Activated CD4-positive, alpha-beta memory T cell treated with anti-CD3 and anti-CD28 coated beads for 36 hours (primary cell): ENCODE measurements around the gene GAPDH. TPM values are rescaled to one million over a fixed set of nuclear protein-coding genes. Genes with fewer than 3 reads are reported as not detected.
"Not testable (repeated sequence)": the region's sequence is repeated elsewhere in the genome, so short reads cannot be mapped to it uniquely, and the experiment has no call there.

Experiments used
- CTCF ChIA-PET: fragments of 350-600 bp; sonication (Branson Sonifier 250); formaldehyde crosslinking; loops from one replicate; lab custom pipeline; 2021; ENCODE audit warnings: antibody characterized with exemption, inconsistent platforms; lab: Charles Lee
- POLR2A ChIA-PET: fragments of 350-600 bp; sonication (Branson Sonifier 250); formaldehyde crosslinking; loops from one replicate; lab custom pipeline; 2021; ENCODE audit warnings: antibody characterized with exemption; lab: Charles Lee
- DNase-seq: peaks from one replicate; pipeline ENCODE4 v3.0.0-alpha.2; 2020
- H3K27ac Mint-ChIP-seq: one replicate; pipeline ENCODE4 v1.8.0; 2021; ENCODE audit warnings: mixed read lengths
- H3K27me3 Mint-ChIP-seq: one replicate; pipeline ENCODE4 v1.8.0; 2021; ENCODE audit warnings: mixed read lengths
- H3K36me3 Mint-ChIP-seq: one replicate; pipeline ENCODE4 v1.8.0; 2021; ENCODE audit warnings: mixed read lengths
- H3K4me1 Mint-ChIP-seq: one replicate; pipeline ENCODE4 v1.8.0; 2021; ENCODE audit warnings: low read depth, mixed read lengths
- H3K4me3 Mint-ChIP-seq: one replicate; pipeline ENCODE4 v1.8.0; 2021; ENCODE audit warnings: mild to moderate bottlenecking, mixed read lengths
- H3K9me3 Mint-ChIP-seq: one replicate; pipeline ENCODE4 v1.8.0; 2021; ENCODE audit warnings: mixed read lengths
- intact Hi-C: fragments of 100-400 bp; cut with micrococcal nuclease; formaldehyde crosslinking; loops from one replicate; pipeline ENCODE4 v1.15.1; 2023
- total RNA-seq, 2 experiments: library from RNA; stranded (reverse); gene quantifications; one replicate each; pipeline ENCODE4 v1.2.3, GENCODE V29; 2021

The GAPDH gene
- total RNA-seq, 2 experiments from 2014 or later = 5,823 to 5,836 TPM

- peak overlapping the region; percentile 100 for H3K27ac Mint-ChIP-seq
- H3K27me3 Mint-ChIP-seq, H3K9me3 Mint-ChIP-seq: not testable (repeated sequence)
- peak overlapping the region; percentile 96 for H3K4me3 Mint-ChIP-seq
- ChIA-PET POLR2A (interaction anchor here (0.6 to 6.3 kb wide), 12 partner anchors 10 to 335 kb away, joined by 3 to 54 read pairs (median 7); partner anchors contain the start of genes IFFO1, MRPL51, SPSB2 and VAMP1), CTCF (interaction anchor here (0.6 to 4.2 kb wide), 28 partner anchors 9 to 204 kb away, joined by 3 to 61 read pairs (median 4); partner anchors contain the start of genes CD27, IFFO1, MRPL51 and NOP2)
- peak; percentile 90 for DNase-seq
- H3K36me3 Mint-ChIP-seq = peaks cover 51% of the 10 kb centered on the region
- intact Hi-C loops = loop anchor here (1.0 kb wide), 1 partner anchor 114 kb away; no protein-coding TSS in a partner anchor
- H3K4me1 Mint-ChIP-seq = peaks cover 61% of the 10 kb centered on the region
Observed at GRCh38 chr12:6537580-6538419, 3.5 kb downstream of the GAPDH start.

- Mint-ChIP-seq H3K4me1 (peaks cover 58% of the 10 kb centered on the region), H3K27ac (peak overlapping the region; percentile 100), H3K36me3 (peaks cover 47% of the 10 kb centered on the region), H3K27me3 (no peaks in the 10 kb centered on the region), H3K9me3 (no peaks in the 10 kb centered on the region), H3K4me3 (peak overlapping the region; percentile 96)
- DNase-seq = no peak
- ChIA-PET POLR2A (interaction anchor here (0.6 to 6.3 kb wide), 16 partner anchors 11 to 151 kb away, joined by 3 to 54 read pairs (median 4); partner anchors contain the start of genes IFFO1, MRPL51, VAMP1 and ZNF384), CTCF (interaction anchor here (0.8 to 4.2 kb wide), 21 partner anchors 10 to 205 kb away, joined by 3 to 61 read pairs (median 4); partner anchors contain the start of genes IFFO1, MRPL51 and VAMP1)
- intact Hi-C loops = loop anchor here (1.0 kb wide), 1 partner anchor 115 kb away; no protein-coding TSS in a partner anchor
Observed at GRCh38 chr12:6538420-6539313, 4.3 kb downstream of the GAPDH start.

GRCh38 chr12:6539314-6539682 is 5.0 kb downstream of the GAPDH start:
- H3K4me3 Mint-ChIP-seq = no peak overlapping the region
- peaks cover 58% of the 10 kb centered on the region for H3K4me1 Mint-ChIP-seq
- no peaks in the 10 kb centered on the region for H3K9me3 Mint-ChIP-seq
- no peak for DNase-seq
- H3K27me3 Mint-ChIP-seq = no peaks in the 10 kb centered on the region
- no peak overlapping the region for H3K27ac Mint-ChIP-seq
- ChIA-PET CTCF (interaction anchor here (0.8 to 4.2 kb wide), 12 partner anchors 11 to 146 kb away, joined by 3 to 61 read pairs (median 4); partner anchors contain the start of genes IFFO1 and MRPL51), POLR2A (interaction anchor here (0.7 to 6.3 kb wide), 15 partner anchors 11 to 145 kb away, joined by 3 to 54 read pairs (median 4); partner anchors contain the start of genes IFFO1 and MRPL51)
- peaks cover 43% of the 10 kb centered on the region for H3K36me3 Mint-ChIP-seq
- intact Hi-C loops = no loop called here

GRCh38 chr12:6539707-6540134 is 5.4 kb downstream of the GAPDH start:
- peak overlapping the region; percentile 51 for H3K4me3 Mint-ChIP-seq
- intact Hi-C loops = loop anchor here (1.0 to 5.0 kb wide), 2 partner anchors 15 to 462 kb away; no protein-coding TSS in a partner anchor
- peaks cover 58% of the 10 kb centered on the region for H3K4me1 Mint-ChIP-seq
- DNase-seq = no peak
- peaks cover 43% of the 10 kb centered on the region for H3K36me3 Mint-ChIP-seq
- no peak overlapping the region for H3K27ac Mint-ChIP-seq
- H3K9me3 Mint-ChIP-seq = no peaks in the 10 kb centered on the region
- no peaks in the 10 kb centered on the region for H3K27me3 Mint-ChIP-seq
- ChIA-PET CTCF (interaction anchor here (1.0 to 4.2 kb wide), 10 partner anchors 10 to 146 kb away, joined by 3 to 61 read pairs (median 4); partner anchors contain the start of genes IFFO1 and MRPL51), POLR2A (interaction anchor here (0.8 to 6.3 kb wide), 14 partner anchors 12 to 145 kb away, joined by 3 to 54 read pairs (median 4); partner anchors contain the start of genes IFFO1 and NOP2)

DNA sequence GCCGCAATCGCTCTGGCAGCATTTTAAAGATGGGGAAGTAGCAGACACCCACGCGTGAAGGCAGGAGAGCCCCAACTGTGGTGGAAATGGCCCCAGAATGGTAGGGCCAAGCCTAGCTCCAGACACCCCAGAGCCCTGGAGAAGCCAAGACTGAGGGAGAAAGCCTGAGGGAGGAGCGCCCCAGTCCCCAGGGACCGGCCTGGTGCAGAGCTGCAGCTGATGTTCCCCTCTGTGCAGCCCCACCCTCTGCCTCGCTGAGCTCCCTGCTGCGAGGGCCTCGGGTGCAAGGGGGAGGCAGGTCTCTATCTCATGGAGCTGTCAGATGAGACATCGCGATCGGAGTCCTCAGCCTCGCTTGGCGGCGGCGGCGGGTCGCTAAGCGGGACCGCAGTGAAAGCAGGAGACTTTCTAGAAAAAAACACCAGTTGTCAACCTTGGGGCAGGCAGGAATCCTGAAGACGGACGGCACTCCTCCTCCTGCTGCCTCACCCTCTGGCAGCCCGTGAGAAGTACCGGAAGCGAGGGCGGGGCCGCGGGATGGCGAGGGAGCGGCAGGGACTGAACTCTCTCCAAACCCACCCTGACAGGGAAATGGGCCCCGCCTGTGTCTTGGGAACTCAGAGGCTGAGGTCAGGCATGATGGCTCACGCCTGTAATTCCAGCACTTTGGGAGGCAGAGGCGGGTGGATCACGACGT is 6.0 kb downstream of the GAPDH start:
- Mint-ChIP-seq H3K36me3 (peaks cover 37% of the 10 kb centered on the region), H3K27ac (peak overlapping the region; percentile 81), H3K4me3 (peak overlapping the region; percentile 51), H3K27me3 (no peaks in the 10 kb centered on the region), H3K4me1 (peaks cover 58% of the 10 kb centered on the region), H3K9me3 (no peaks in the 10 kb centered on the region)
- POLR2A ChIA-PET = interaction anchor here (0.9 to 6.3 kb wide), 12 partner anchors 9 to 144 kb away, joined by 3 to 54 read pairs (median 6); partner anchors contain the start of genes IFFO1 and NOP2
- intact Hi-C loops = loop anchor here (1.0 to 5.0 kb wide), 2 partner anchors 14 to 463 kb away; no protein-coding TSS in a partner anchor
- CTCF ChIA-PET = interaction anchor here (1.0 to 4.2 kb wide), 10 partner anchors 10 to 145 kb away, joined by 3 to 61 read pairs (median 4); partner anchors contain the start of genes IFFO1 and MRPL51
- DNase-seq = peak; percentile 73

DNA sequence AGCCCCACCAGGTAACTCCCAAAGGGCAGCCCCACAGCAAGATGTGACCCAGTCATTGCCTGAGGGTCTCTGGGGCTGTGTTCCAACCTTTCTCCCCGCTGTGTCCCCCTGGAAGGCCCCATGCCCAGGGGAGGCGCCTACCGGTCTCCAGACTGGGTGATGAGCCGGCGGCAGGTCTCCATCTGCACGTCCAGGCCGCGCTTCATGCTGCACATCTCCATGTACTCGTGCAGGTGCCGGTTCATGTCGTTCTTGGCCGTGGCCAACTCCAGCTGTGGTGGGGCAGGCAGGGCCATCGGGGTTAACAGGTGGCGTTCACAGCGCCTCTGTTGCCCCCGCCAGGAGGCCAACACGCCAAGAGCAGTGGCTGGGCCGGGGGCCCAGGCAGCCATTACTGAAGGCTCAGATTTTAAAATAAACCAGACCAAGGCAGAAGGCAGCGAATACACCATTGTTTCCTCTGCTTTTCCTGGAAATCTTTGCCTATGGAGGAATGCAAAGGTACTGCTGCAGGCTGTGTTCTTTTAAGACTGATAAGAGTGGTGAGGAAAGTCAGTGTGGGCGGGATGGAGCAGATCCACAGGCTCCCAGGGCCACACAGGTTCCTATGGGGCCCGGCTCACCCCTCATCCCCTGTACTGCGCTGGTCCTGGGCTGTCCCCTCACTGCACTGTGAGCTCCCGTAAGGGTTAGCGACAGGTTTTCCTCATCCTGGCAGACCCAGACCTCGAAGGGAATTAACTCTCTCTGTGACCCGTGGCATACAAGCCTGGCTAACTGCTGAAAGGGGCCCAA is 7.3 kb downstream of the GAPDH start:
- Mint-ChIP-seq H3K27ac (no peak overlapping the region), H3K4me1 (peaks cover 52% of the 10 kb centered on the region), H3K27me3 (no peaks in the 10 kb centered on the region), H3K36me3 (peaks cover 32% of the 10 kb centered on the region), H3K9me3 (no peaks in the 10 kb centered on the region), H3K4me3 (no peak overlapping the region)
- intact Hi-C loops = loop anchor here (5.0 kb wide), 1 partner anchor 464 kb away; no protein-coding TSS in a partner anchor
- POLR2A ChIA-PET = interaction anchor here (1.0 to 6.3 kb wide), 2 partner anchors 10 to 11 kb away, joined by 5 to 54 read pairs; partner anchors contain the start of gene IFFO1
- CTCF ChIA-PET = interaction anchor here (1.0 to 4.2 kb wide), 3 partner anchors 12 to 118 kb away, joined by 3 to 52 read pairs (median 3); partner anchors contain the start of gene IFFO1
- no peak for DNase-seq

DNA sequence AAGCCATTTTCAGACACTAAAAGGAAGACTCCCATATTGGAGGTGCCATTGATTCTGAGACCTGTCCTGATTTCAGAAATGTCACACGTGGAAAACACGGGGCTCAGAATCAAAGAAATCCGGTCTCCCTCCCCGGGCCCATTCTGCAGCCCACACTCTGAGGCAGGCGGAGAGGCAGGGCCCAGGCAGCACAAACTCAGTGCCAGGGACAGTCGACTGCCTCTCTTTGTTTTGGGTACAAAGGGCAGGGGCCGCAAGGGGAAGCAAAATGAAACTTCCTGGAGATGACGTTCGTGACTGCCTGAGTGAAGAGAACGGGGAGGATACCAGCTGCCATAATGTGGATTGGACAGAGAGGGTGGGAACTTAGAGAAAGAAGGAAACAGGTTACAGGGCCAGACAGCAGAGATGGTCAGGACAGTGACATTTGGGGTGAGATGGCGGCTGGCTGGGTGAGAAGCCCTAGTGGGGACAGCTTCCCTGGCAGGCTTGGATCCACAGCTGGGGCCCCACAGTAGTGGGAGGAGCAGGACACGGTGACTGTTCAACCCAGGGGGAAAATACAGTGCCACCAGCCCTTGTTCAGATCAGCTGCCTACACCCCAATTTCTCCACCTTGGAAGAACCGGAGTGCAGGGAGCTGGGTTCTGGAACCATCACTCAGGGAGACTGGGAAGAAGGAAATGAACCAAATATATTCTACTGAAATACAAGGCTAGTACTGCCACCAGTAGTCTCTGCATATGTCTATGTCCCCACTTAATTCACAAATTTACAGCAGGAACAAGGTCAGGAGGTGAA is 8.1 kb downstream of the GAPDH start:
- Mint-ChIP-seq H3K4me1 (peaks cover 44% of the 10 kb centered on the region), H3K4me3 (no peak overlapping the region), H3K36me3 (peaks cover 28% of the 10 kb centered on the region), H3K9me3 (no peaks in the 10 kb centered on the region), H3K27ac (no peak overlapping the region), H3K27me3 (no peaks in the 10 kb centered on the region)
- CTCF ChIA-PET = interaction anchor here (0.7 to 1.0 kb wide), 2 partner anchors 10 to 119 kb away, joined by 3 read pairs; no protein-coding TSS in a partner anchor
- intact Hi-C loops = loop anchor here (5.0 kb wide), 1 partner anchor 465 kb away; no protein-coding TSS in a partner anchor
- POLR2A ChIA-PET = no interaction called here
- no peak for DNase-seq

DNA sequence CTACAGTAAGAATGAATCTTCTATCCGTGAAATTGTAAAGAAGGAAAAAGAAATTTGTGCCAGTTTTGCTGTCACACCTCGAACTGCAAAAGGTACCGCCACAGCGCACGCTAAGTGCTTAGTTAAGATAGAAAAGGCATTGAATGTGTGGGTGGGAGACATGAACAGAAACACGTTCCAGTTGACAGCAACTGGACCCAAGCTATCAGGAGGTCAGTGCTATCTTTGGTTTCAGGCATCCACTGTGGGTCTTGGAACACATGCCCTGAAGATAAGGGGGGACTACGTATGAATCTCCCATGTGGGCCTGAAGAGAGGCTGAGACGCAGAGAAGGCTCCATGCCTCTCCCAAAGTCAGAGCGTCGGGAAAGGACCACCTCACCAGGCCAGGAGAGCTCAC is 11.7 kb downstream of the GAPDH start:
- Mint-ChIP-seq H3K27me3 (no peaks in the 10 kb centered on the region), H3K36me3 (peaks cover 21% of the 10 kb centered on the region), H3K4me1 (peaks cover 16% of the 10 kb centered on the region), H3K27ac (no peak overlapping the region), H3K9me3 (no peaks in the 10 kb centered on the region), H3K4me3 (no peak overlapping the region)
- CTCF ChIA-PET = interaction anchor here (0.6 to 1.0 kb wide), 2 partner anchors 17 to 117 kb away, joined by 3 to 4 read pairs; no protein-coding TSS in a partner anchor
- POLR2A ChIA-PET = no interaction called here
- no peak for DNase-seq
- intact Hi-C loops = no loop called here

DNA sequence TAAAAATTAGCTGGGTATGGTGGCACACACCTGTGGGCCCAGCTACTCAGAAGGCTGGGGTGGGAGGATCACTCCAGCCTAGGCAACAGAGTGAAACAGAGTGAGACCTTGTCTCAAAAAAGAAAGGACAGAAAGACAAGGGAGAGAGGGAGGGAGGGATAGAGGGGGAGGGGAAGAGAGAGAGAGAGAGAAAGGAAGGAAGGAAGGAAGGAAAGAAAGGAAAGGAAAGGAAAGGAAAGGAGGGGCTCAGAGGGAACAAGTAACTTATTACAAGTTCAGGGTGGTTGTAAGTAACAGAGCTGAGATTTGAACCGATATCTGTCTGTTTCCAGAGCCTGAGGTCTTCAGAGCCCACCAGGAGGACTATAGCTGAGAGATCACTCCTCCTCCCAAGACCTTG is 13.2 kb downstream of the GAPDH start:
- Mint-ChIP-seq H3K36me3 (peaks cover 21% of the 10 kb centered on the region), H3K4me3 (no peak overlapping the region), H3K9me3 (no peaks in the 10 kb centered on the region), H3K27ac (no peak overlapping the region), H3K27me3 (no peaks in the 10 kb centered on the region), H3K4me1 (peaks cover 10% of the 10 kb centered on the region)
- POLR2A ChIA-PET = interaction anchor here (1.2 kb wide), 1 partner anchor 12 kb away, joined by 3 read pairs; no protein-coding TSS in a partner anchor
- CTCF ChIA-PET = no interaction called here
- no peak for DNase-seq
- intact Hi-C loops = no loop called here
